Measurements from ENCODE around the gene CYBA. TPM values are rescaled to one million over a fixed set of nuclear protein-coding genes. Genes with fewer than 3 reads are reported as not detected.

The CYBA gene
- 98.1 and 369 TPM in 2 replicates for total RNA-seq (ENCODE audit: low replicate concordance)

GRCh38 chr16:88650749-88651275, at the start of gene CYBA:
Gene CYBA (minus strand): TSS chr16:88651053. CDS start chr16:88651013, 40 bp downstream.

GRCh38 chr16:88686439-88687253, 35.8 kb upstream of the CYBA start, which contains the start of gene SNAI3:
Gene SNAI3 (minus strand): TSS chr16:88686507. CDS start chr16:88686406, 101 bp downstream.

GRCh38 chr16:88662843-88663606, 12.2 kb upstream of the CYBA start, which contains the start of gene MVD:
Gene MVD (minus strand): TSS chr16:88663091. CDS start chr16:88663080, 11 bp downstream.

GRCh38 chr16:88638323-88639230, 12.3 kb downstream of the CYBA start, which contains the start of gene IL17C:
Gene IL17C (plus strand): TSS chr16:88638572. CDS start chr16:88638642, 70 bp downstream.

Other genes starting within 250 kb of the CYBA start
- 0.59 and 4.0 TPM in 2 replicates for gene ZFPM1, start 197.8 kb downstream of the CYBA start, total RNA-seq (ENCODE audit: low replicate concordance)
- 8.3 and 9.5 TPM in 2 replicates for gene ZC3H18, start 80.7 kb downstream of the CYBA start, total RNA-seq (ENCODE audit: low replicate concordance)
- 0.15 TPM in 1 of 2 replicates, not detected in the other for gene IL17C, start 12.5 kb downstream of the CYBA start, total RNA-seq (ENCODE audit: low replicate concordance)
- 41.4 and 74.9 TPM in 2 replicates for gene MVD, start 12.0 kb upstream of the CYBA start, total RNA-seq (ENCODE audit: low replicate concordance)
- gene SNAI3, start 35.5 kb upstream of the CYBA start, total RNA-seq (ENCODE audit: low replicate concordance): not detected in 2 replicates
- 8.9 and 10.8 TPM in 2 replicates for gene RNF166, start 55.4 kb upstream of the CYBA start, total RNA-seq (ENCODE audit: low replicate concordance)
- gene CTU2, start 55.5 kb upstream of the CYBA start, total RNA-seq (ENCODE audit: low replicate concordance): 12.4 and 23.7 TPM in 2 replicates
- 127 and 192 TPM in 2 replicates for gene PIEZO1, start 134.2 kb upstream of the CYBA start, total RNA-seq (ENCODE audit: low replicate concordance)
- 0.47 and 2.4 TPM in 2 replicates for gene CDT1, start 152.7 kb upstream of the CYBA start, total RNA-seq (ENCODE audit: low replicate concordance)
- 45.5 and 84.2 TPM in 2 replicates for gene APRT, start 160.9 kb upstream of the CYBA start, total RNA-seq (ENCODE audit: low replicate concordance)
- 15.0 and 22.3 TPM in 2 replicates for gene GALNS, start 205.9 kb upstream of the CYBA start, total RNA-seq (ENCODE audit: low replicate concordance)
- 74.5 and 79.6 TPM in 2 replicates for gene TRAPPC2L, start 206.1 kb upstream of the CYBA start, total RNA-seq (ENCODE audit: low replicate concordance)
- gene PABPN1L, start 215.6 kb upstream of the CYBA start, total RNA-seq (ENCODE audit: low replicate concordance): not detected in 2 replicates

Measured in smooth muscle cell of the coronary artery (primary cell).